Mammary microvascular endothelial cell (primary cell): ENCODE results near the gene UBE2J2. TPM values are rescaled to one million over a fixed set of nuclear protein-coding genes. Genes with fewer than 3 reads are reported as not detected.

Source experiments
- total RNA-seq: library from RNA; depleted of rRNA; stranded (reverse); fragments of >200 nt; gene quantifications from 2 replicates; pipeline ENCODE4 v1.2.3, GENCODE V29; 2015

UBE2J2 gene
- 36.0 and 43.3 TPM in 2 replicates for total RNA-seq

GRCh38 chr1:1273512-1274298 lies at the start of gene UBE2J2:
Gene UBE2J2, minus strand, starts transcription at chr1:1273854. Its CDS starts 5,862 bp downstream, at chr1:1267992.

GRCh38 chr1:1307923-1308755 lies 34.5 kb upstream of the UBE2J2 start, which contains the start of the genes ACAP3 and PUSL1:
Gene ACAP3, minus strand, starts transcription at chr1:1307930. Its CDS starts 115 bp downstream, at chr1:1307815.
Gene PUSL1, plus strand, starts transcription at chr1:1308597. Its CDS starts 47 bp downstream, at chr1:1308644.

GRCh38 chr1:1246577-1247340 lies 26.9 kb downstream of the UBE2J2 start, which contains the start of gene C1QTNF12:
Gene C1QTNF12, minus strand, starts transcription at chr1:1246722. Its CDS starts 32 bp downstream, at chr1:1246690.

GRCh38 chr1:1232208-1232795 lies 41.4 kb downstream of the UBE2J2 start, which contains the start of gene B3GALT6:
Gene B3GALT6, plus strand, starts transcription at chr1:1232237. Its CDS starts 42 bp downstream, at chr1:1232279.

GRCh38 chr1:1231400-1232207 lies 42.0 kb downstream of the UBE2J2 start, which contains the start of gene SDF4:
Gene SDF4, minus strand, starts transcription at chr1:1232001. Its CDS starts 3,229 bp downstream, at chr1:1228772.

DNA sequence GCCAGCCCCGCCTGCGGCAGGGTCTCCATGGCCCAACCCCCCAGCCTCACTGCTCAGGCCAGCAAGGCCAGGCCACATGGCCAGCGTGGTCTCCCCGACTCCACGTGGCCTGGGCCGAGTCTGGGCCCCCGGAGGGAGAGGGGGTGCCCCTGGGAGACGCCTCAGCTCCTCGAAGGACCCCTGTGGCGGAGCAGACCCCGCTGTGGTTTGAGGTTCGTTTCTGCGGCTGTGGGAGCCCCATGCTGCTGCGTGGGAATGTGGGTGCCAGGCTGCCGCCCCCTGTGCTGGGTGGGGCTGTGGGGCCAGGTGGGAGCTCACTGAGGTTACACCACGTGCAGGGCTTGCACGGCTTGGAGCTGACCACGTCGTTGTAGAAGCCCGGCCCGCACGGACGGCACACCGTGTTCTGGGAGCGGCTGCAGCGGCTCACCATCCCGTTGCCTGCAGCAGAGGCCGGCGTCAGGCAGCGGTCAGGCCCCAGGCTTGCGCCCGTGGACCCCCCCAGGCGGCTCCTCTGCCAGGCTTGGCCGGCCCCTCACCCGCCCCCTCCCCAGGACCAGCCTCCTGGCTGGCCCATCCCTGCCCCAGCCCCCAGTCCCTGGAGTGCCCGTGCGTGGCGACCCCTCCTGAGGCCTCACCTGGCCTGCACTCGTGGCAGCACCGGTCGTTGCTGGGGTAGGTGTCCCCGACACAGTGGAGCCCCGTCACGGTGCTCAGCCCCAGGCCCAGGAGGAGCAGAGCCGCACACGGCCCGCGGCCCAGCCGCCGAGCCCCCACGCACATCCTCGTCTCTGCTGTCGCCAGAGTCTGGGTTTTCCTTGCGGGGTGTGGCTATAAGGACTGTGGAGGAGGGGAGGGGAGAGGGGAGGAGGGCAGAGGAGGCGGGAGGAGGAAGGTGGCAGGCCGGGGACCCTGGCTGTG lies 60.0 kb downstream of the UBE2J2 start, which contains the start of gene TNFRSF4:
Gene TNFRSF4, minus strand, starts transcription at position 809 of the 921 bp plus-strand sequence. Its CDS starts 26 bp downstream, at position 783.

GRCh38 chr1:1206376-1206965 lies 67.2 kb downstream of the UBE2J2 start, which contains the start of gene TNFRSF18:
Gene TNFRSF18, minus strand, starts transcription at chr1:1206592. Its CDS starts 21 bp downstream, at chr1:1206571.

Other genes starting within 250 kb of the UBE2J2 start
- gene RNF223, start 199.5 kb downstream of the UBE2J2 start, total RNA-seq = not detected in 2 replicates
- gene C1orf159, start 157.8 kb downstream of the UBE2J2 start, total RNA-seq = 14.0 and 15.6 TPM in 2 replicates
- not detected in 2 replicates for gene TTLL10, start 100.0 kb downstream of the UBE2J2 start, total RNA-seq
- gene TNFRSF18, start 67.3 kb downstream of the UBE2J2 start, total RNA-seq = not detected in 2 replicates
- 1.4 and 2.0 TPM in 2 replicates for gene TNFRSF4, start 59.7 kb downstream of the UBE2J2 start, total RNA-seq
- gene SDF4, start 41.9 kb downstream of the UBE2J2 start, total RNA-seq = 205 and 217 TPM in 2 replicates
- gene B3GALT6, start 41.6 kb downstream of the UBE2J2 start, total RNA-seq = 27.9 and 30.2 TPM in 2 replicates
- 0.25 and 0.27 TPM in 2 replicates for gene C1QTNF12, start 27.1 kb downstream of the UBE2J2 start, total RNA-seq
- 0.05 and 0.67 TPM in 2 replicates for gene SCNN1D, start 6.6 kb upstream of the UBE2J2 start, total RNA-seq
- gene ACAP3, start 34.1 kb upstream of the UBE2J2 start, total RNA-seq = 13.7 and 20.6 TPM in 2 replicates
- gene PUSL1, start 34.7 kb upstream of the UBE2J2 start, total RNA-seq = 38.5 and 38.6 TPM in 2 replicates
- gene INTS11, start 50.8 kb upstream of the UBE2J2 start, total RNA-seq = 83.0 and 98.9 TPM in 2 replicates
- gene CPTP, start 50.9 kb upstream of the UBE2J2 start, total RNA-seq = 40.4 and 40.6 TPM in 2 replicates
- gene TAS1R3, start 57.4 kb upstream of the UBE2J2 start, total RNA-seq = not detected in 2 replicates
- 41.1 and 41.3 TPM in 2 replicates for gene DVL1, start 75.6 kb upstream of the UBE2J2 start, total RNA-seq
- gene MXRA8, start 84.7 kb upstream of the UBE2J2 start, total RNA-seq = 0.20 and 0.34 TPM in 2 replicates
- 180 and 195 TPM in 2 replicates for gene AURKAIP1, start 101.4 kb upstream of the UBE2J2 start, total RNA-seq
- 40.4 and 46.4 TPM in 2 replicates for gene CCNL2, start 125.5 kb upstream of the UBE2J2 start, total RNA-seq
- 204 and 208 TPM in 2 replicates for gene MRPL20, start 133.4 kb upstream of the UBE2J2 start, total RNA-seq
- 0.47 and 0.64 TPM in 2 replicates for gene ANKRD65, start 147.4 kb upstream of the UBE2J2 start, total RNA-seq
- 45.7 and 49.0 TPM in 2 replicates for gene VWA1, start 161.8 kb upstream of the UBE2J2 start, total RNA-seq
- 0.07 TPM in 1 of 2 replicates, not detected in the other for gene ATAD3C, start 175.8 kb upstream of the UBE2J2 start, total RNA-seq
- 40.2 and 43.1 TPM in 2 replicates for gene ATAD3B, start 197.9 kb upstream of the UBE2J2 start, total RNA-seq
- 50.7 and 56.6 TPM in 2 replicates for gene ATAD3A, start 238.3 kb upstream of the UBE2J2 start, total RNA-seq